NCI-H2196 (cell line): Measurements from ENCODE around the gene OTOP3.
"Not testable (repeated sequence)": the region's sequence is repeated elsewhere in the genome, so short reads cannot be mapped to it uniquely, and the experiment has no call there.

Experiments used
- DNase-seq: peaks from one replicate; lab custom pipeline; 2025; ENCODE audit not compliant: unreplicated experiment; lab: John Stamatoyannopoulos, UW

Gene OTOP3

DNA sequence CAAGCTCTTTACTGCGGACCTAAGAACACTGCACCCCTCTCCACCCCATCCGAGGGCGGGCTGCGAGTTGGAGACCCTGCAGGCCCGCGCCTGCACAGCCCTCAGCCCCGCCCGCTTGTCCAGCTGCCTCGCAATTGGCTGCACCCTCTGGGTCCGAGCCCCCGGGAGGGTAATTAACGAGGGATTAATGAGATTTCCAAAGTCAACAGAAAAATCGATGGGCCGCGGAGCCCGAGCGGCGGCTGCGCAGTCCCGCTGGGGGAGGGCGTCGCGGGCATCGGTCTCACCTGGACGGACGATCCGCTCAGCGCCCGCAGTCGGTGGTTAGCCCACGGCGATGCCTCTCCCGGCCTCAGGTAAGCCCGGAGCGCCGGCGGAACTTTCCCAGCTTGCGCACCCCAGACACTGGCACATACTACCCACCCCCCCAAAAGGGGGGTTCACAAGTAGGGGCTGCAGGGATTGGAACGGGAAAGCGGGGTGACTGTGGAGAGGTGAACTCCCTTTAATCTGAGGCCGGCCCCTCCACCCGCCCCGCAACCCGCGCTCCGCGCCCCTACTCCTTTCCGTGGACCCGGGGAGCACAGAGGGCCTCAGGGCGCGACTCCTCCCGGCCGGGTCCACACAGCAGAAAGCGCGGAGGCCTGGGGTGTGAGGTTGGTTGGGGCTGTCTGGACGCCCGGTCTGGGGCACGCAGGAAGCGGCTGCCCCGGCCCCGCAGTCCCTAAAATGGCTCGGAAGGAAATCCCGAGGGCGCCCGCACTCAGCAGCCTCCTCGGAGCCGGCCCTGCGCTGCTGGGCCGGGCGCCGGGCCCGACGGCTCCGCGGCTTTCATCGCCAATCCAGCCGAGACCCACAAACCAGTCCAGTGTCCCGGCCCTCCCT is at the start of gene OTOP3:
OTOP3 (plus strand) TSS at position 314 of the 885 bp plus-strand sequence; CDS start at position 338, 24 bp downstream.
- DNase-seq, result no peak

GRCh38 chr17:74888469-74888868 is 47.2 kb upstream of the OTOP3 start:
- DNase-seq, result no peak

GRCh38 chr17:74890554-74890953 is 45.1 kb upstream of the OTOP3 start:
- no peak for DNase-seq

DNA sequence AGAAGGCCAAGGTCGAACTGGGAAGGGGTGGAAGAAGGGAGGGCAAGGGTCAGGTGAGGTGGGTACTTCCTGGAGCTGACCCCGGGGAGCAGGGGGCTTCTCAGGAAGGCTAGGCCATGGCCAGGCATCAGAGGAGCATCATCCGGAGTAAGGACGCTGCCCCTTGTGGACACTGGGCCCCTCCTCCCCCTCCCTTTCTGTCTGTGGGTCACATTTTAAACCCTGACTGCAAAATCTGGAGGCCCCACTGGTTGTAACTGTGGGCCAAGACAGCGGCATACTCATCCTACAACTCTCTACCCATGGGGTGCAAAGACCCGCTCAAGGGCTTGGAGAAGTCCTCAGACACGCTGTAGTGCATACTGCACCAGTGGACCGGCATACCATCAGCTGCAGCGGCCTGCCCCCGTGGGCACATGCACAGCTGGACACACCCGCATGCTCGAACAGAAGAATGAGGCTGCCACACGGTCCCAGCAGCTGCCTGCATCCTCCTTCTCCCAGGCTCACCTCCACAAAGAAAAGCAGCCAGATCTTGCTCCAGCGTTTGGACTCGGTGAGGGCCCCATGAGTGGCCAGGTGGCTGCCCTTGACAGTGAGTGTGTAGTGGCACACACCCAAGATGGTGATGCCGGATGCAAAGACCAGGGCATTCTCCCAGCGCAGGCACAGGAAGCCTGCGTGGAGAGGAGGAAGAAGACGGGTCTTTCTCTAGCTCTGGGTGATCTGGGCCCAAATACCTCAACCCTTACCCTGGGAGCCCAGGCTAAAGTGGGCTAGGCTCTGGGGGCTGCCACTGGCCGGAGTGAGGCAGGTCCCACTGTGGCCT is 43.5 kb upstream of the OTOP3 start:
- DNase-seq, result peak; percentile 57

DNA sequence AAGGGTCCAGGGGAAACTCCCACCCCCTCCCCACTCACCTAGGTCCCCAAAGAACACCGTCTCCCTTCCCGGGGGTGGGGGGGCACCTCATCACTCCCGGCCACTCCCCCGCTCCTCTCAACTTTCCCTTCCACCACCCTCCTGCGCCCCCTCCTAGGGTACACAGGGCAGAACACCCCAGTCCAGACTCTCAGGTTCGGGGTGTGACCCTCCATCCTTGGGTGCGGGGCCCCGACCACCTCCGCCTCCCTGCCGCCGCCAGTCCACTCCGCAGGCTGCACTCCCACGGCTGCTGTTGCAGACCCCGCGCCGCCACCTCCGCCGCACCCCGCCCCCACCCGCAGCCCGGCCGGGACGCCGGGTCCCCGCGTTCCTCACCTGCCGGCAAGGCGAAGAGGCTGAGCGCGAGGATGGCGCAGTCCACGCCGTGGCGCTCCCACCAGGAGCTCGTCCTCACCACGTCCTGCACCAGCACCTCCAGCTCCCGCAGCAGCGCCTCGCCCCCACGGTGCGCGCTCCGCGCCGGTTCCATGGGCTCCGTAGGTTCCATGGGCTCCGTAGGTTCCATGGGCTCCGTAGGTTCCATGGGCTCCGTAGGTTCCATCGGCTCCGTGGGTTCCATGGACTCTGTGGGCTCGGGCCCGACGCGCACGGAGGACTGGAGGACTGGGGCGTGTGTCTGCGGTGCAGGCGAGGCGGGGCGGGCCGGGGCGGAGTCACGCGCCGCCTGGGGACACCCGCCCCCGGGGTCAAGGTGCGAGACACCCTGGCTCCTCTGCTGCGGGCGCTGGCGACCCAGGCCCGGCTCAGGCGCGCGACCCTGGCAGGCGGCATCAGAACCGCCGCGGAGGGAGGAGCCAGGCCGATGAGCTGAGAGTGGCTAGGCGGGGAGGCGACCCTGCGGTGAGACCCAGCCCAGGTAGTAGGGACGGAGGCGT is 42.5 kb upstream of the OTOP3 start, which contains the start of gene FADS6:
FADS6 (minus strand) TSS at position 660 of the 938 bp plus-strand sequence; CDS start at position 622, 38 bp downstream.
- no peak for DNase-seq

DNA sequence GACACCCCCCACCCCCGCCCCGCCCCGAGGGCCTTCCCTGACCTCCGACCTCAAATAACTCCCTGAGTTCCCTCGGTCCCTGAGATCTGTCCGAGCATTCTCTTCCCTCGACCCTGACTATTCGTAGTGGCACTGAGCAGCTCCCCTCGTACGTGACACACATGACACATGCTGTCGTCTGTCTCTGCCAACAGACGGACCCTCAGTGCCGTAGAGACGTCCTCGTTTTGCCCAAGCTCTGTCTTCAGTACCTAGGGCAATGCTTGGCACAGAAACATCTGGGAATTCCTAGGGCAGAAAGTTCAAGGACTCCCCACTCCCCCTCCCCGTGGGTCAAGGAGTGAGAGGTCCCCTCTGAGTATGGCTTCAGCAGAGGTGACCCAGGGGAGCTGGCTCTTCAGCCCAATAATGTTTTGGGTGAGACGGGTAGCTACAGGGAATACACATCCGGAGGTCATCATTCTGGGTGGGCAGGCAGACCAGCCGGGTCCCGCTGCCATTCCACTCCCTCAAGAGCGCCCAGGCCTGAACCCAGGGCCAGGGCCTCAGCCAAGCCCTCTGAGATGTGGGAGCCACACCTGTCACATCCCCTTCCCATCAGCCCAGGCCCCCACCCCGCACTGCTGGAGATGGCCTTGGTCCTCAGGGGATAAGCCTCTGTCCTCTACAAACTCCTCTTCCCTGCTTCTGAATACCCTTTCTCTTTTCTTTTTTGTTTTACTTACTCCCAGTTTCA is 41.6 kb upstream of the OTOP3 start:
- no peak for DNase-seq

- no peak for DNase-seq
These were observed 37.2 kb upstream of the OTOP3 start for GRCh38 chr17:74898376-74898946.

GRCh38 chr17:74900208-74900607 is 35.5 kb upstream of the OTOP3 start:
- DNase-seq, result no peak

DNA sequence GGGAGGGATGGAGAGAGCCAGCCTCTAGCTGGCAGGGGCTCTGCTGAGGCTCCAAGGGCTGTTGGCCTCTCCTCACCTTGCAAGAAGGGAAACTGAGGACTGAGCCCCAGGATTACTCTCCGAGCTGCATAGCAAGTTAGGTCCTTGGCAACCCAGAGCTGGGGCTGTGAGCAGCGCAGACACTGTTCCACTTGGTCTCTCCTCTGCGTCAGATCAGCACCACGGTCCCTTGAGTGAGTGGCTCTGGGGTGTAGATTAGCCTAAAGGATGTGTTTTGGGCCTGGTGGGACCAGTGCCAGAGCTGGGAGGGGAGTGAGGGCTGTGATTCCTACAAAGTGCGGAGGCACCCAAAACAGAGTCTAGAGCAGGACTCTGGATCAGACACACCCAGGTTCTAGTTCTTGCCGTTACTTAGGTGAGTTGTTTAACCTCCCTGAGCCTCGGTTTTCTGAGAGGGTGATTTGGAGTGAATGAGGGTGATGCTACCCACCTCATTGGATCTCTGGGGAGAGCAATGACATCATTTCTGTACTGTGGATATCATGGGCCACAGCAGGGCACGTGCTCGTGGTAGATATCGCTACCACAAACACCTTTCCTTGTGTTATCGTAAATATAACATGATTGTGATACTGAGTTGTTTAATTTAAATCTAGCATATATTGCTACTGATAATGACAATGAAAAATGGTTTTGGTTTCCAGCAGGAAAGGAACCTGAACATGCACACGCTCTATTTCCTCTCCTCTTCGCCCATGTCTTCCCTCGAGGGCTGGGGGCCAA is 34.2 kb upstream of the OTOP3 start:
- DNase-seq, result no peak

- no peak for DNase-seq
These were observed 32.7 kb upstream of the OTOP3 start for GRCh38 chr17:74903034-74903433.

GRCh38 chr17:74903671-74904070 is 32.0 kb upstream of the OTOP3 start:
- no peak for DNase-seq

GRCh38 chr17:74904687-74905409 is 30.9 kb upstream of the OTOP3 start:
- no peak for DNase-seq

GRCh38 chr17:74906214-74906793 is 29.4 kb upstream of the OTOP3 start:
- DNase-seq, result not testable (repeated sequence)

GRCh38 chr17:74907012-74907411 is 28.7 kb upstream of the OTOP3 start:
- DNase-seq, result no peak

DNA sequence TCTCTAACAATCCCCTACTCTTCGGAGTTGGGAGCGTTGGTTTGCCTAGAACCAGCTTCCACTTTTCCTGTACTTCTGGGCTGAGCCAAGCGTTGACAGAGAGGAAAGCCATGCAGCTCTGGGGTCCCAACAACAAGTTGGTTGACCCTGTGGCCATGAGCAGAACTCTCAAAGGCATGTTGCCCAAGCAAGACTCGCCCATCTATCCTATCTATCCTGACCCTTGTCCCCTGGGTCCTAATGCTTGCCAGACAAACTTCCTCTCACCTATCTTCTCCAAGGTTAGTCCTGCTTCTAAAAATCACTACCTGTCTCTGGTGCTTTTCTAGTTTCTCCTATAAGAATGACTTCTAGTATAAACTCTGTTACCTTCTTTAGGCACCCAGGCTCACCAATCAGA is 26.6 kb upstream of the OTOP3 start:
- DNase-seq, result not testable (repeated sequence)

DNA sequence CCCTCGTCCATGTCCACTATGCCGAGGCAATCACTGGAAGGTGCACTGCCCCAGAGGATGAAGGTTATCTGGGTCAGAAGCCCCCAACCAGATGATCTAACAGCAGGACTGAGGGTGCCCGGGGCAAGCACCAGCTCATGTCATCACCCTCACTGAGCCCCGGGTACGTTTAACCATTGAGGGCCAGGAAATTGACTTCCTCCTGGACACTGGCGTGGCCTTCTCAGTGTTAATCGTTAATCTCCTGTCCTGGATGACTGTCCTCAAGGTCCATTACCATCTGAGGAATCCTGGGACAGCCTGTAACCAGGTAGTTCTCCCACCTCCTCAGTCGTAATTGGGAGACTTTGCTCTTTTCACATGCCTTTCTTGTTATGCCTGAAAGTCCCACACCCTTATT is 24.3 kb upstream of the OTOP3 start:
- not testable (repeated sequence) for DNase-seq

- no peak for DNase-seq
These were observed 19.4 kb upstream of the OTOP3 start for GRCh38 chr17:74916136-74916850.
